K562 (cell line): ENCODE measurements around the gene CUEDC2. TPM values are rescaled to one million over a fixed set of nuclear protein-coding genes. Genes with fewer than 3 reads are reported as not detected.
A peak's percentile ranks its signal among the peaks of the same experiment; 100 is the strongest.

Experiments used
- ATAC-seq: fragments of 200-7000 bp; cut with Tn5 transposase; 3 replicates; pipeline ENCODE4 v1.9.1; 2020; ENCODE audit warnings: moderate library complexity
- BruUV-seq: library from RNA; stranded (reverse); fragments of 400-500 nt; replicated peaks from 2 replicates; lab custom pipeline; 2021; lab: Mats Ljungman, UMichigan
- CTCF ChIA-PET: fragments of 300-600 bp; formaldehyde crosslinking; extraction: SDS; loops from one replicate; lab custom pipeline; 2021; ENCODE audit warnings: low intra/inter-chr PET ratio; lab: Yijun Ruan, JAX
- POLR2A ChIA-PET: fragments of 300-600, 350-650 bp; sonication (Branson Sonifier 250); formaldehyde crosslinking; extraction: SDS; loops from one replicate; lab custom pipeline; 2021; ENCODE audit warnings: antibody characterized with exemption, inconsistent platforms; lab: Yijun Ruan, JAX
- DNase-seq, 4 experiments: peaks; one replicate each; pipeline versions ENCODE4 v3.0.0 to v3.0.0-alpha.2; 2011 to 2018; ENCODE audit warnings: low spot score in 3 of 4, mixed read lengths in 3 of 4; ENCODE audit errors: extremely low read depth in 1 of 4
- FAIRE-seq: peaks from 2 replicates; lab custom pipeline; 2011; peaks lifted over from hg19 to GRCh38; lab: Jason Lieb, UNC
- H2AFZ ChIP-seq: 2 replicates; pipeline ENCODE4 v1.6.0; 2011; ENCODE audit warnings: low read depth, low read length, control low read depth, inconsistent platforms
- H3K27ac ChIP-seq: fragments of 200-600 bp; 3 replicates; pipeline ENCODE4 v1.8.0; 2011; ENCODE audit warnings: low read depth, mild to moderate bottlenecking, control low read depth, inconsistent platforms, low read length, moderate library complexity, mixed read lengths; ENCODE audit errors: extremely low read depth
- H3K27me3 ChIP-seq, 2 experiments: fragments of 300-600 bp in 1 of 2; 2 replicates in 1 of 2; 3 replicates in 1 of 2; pipeline versions ENCODE4 v1.6.0 to v1.8.0; 2011; ENCODE audit warnings: inconsistent platforms in 2 of 2, low read length in 2 of 2, mild to moderate bottlenecking in 1 of 2, mixed read lengths in 1 of 2, moderate library complexity in 1 of 2; ENCODE audit not compliant: control insufficient read depth in 2 of 2, insufficient read depth in 2 of 2
- H3K36me3 ChIP-seq: fragments of 300-600 bp; 3 replicates; pipeline ENCODE4 v1.8.0; 2011; ENCODE audit warnings: mild to moderate bottlenecking, low read length, inconsistent platforms; ENCODE audit not compliant: control insufficient read depth, insufficient read depth
- H3K4me1 ChIP-seq, 2 experiments: fragments of 200-600 bp in 1 of 2; replicated peaks in 1 of 2; 2 replicates in 1 of 2; 3 replicates in 1 of 2; pipeline versions ENCODE4 v1.5.1 to v1.8.0; 2011; ENCODE audit warnings: inconsistent platforms in 2 of 2, low read length in 2 of 2, mild to moderate bottlenecking in 1 of 2, mixed read lengths in 1 of 2, moderate library complexity in 1 of 2; ENCODE audit not compliant: control insufficient read depth in 2 of 2, insufficient read depth in 2 of 2
- H3K4me2 ChIP-seq: 2 replicates; pipeline ENCODE4 v1.6.1; 2011; ENCODE audit warnings: low read length, control low read depth, inconsistent platforms, mixed read lengths; ENCODE audit not compliant: insufficient read depth
- H3K4me3 ChIP-seq: fragments of 200-600 bp; sonication (generic), shearing (Covaris generic); 2 replicates; pipeline ENCODE4 v1.5.1; 2016; ENCODE audit warnings: control low read depth, inconsistent platforms
- H3K79me2 ChIP-seq: fragments of 200-600 bp; 3 replicates; pipeline ENCODE4 v1.8.0; 2011; ENCODE audit warnings: low read length, inconsistent platforms; ENCODE audit not compliant: control insufficient read depth, insufficient read depth
- H3K9ac ChIP-seq, 2 experiments: 2 replicates each; pipeline versions ENCODE4 v1.6.0 to v1.6.1; 2011; ENCODE audit warnings: low read depth in 2 of 2, low read length in 2 of 2, control low read depth in 1 of 2, inconsistent platforms in 1 of 2, mild to moderate bottlenecking in 1 of 2, mixed read lengths in 1 of 2; ENCODE audit not compliant: insufficient read depth in 1 of 2
- H3K9me1 ChIP-seq: one replicate; pipeline ENCODE4 v1.6.0; 2011; ENCODE audit warnings: inconsistent platforms, mild to moderate bottlenecking, low read length, moderate library complexity; ENCODE audit not compliant: control insufficient read depth, insufficient read depth
- H3K9me3 ChIP-seq: replicated peaks from 2 replicates; pipeline ENCODE4 v1.5.1; 2011; ENCODE audit warnings: low read depth, low read length, inconsistent platforms; ENCODE audit not compliant: control insufficient read depth, insufficient read depth
- H4K20me1 ChIP-seq: replicated peaks from 2 replicates; pipeline ENCODE4 v1.6.1; 2011; ENCODE audit warnings: low read length, inconsistent platforms, mixed read lengths; ENCODE audit not compliant: control insufficient read depth, insufficient read depth
- ATF1 ChIP-seq, 2 experiments: fragments of 450-650 bp in 1 of 2; IDR thresholded peaks; 2 replicates each; pipeline ENCODE4 v1.6.1; 2016; ENCODE audit warnings: missing compliant biosample characterization in 1 of 2, missing genetic modification characterization in 1 of 2
- ATF7 ChIP-seq: fragments of 450-650 bp; IDR thresholded peaks from 2 replicates; pipeline ENCODE4 v1.7.1; 2014; ENCODE audit warnings: mild to moderate bottlenecking, moderate library complexity
- CREM ChIP-seq: IDR thresholded peaks from 2 replicates; pipeline ENCODE4 v1.6.1; 2014; ENCODE audit warnings: antibody characterized with exemption, low read depth
- HCFC1 ChIP-seq: IDR thresholded peaks from 2 replicates; pipeline ENCODE4 v1.6.1; 2012; ENCODE audit warnings: low read depth, low read length, improper control_type of control experiment
- JUNB ChIP-seq: fragments of 450-650 bp; formaldehyde crosslinking; conservative IDR thresholded peaks from 2 replicates; pipeline ENCODE4 v1.4.0; 2020; ENCODE audit warnings: mild to moderate bottlenecking
- KAT7 ChIP-seq: sonication (generic); formaldehyde crosslinking; IDR thresholded peaks from 2 replicates; pipeline ENCODE4 v1.8.0; 2022; ENCODE audit warnings: missing genetic modification reagents, mild to moderate bottlenecking, borderline replicate concordance
- MAZ ChIP-seq, 2 experiments: fragments of 450-650 bp in 1 of 2; sonication (generic) in 1 of 2; formaldehyde crosslinking; IDR thresholded peaks in 1 of 2; conservative IDR thresholded peaks in 1 of 2; 2 replicates each; pipeline versions ENCODE4 v1.4.0 to v1.5.0; 2020; ENCODE audit warnings: mild to moderate bottlenecking in 1 of 2, missing genetic modification reagents in 1 of 2
- MEIS2 ChIP-seq: fragments of 450-650 bp; IDR thresholded peaks from 2 replicates; pipeline ENCODE4 v1.6.1; 2014; ENCODE audit warnings: mild to moderate bottlenecking; ENCODE audit not compliant: partially characterized antibody
- POLR2G ChIP-seq: fragments of 200-400 bp; formaldehyde crosslinking; IDR thresholded peaks from 2 replicates; pipeline ENCODE4 v1.6.1; 2017; ENCODE audit warnings: low read depth, mild to moderate bottlenecking, antibody characterized with exemption, low read length, moderate library complexity
- RBFOX2 ChIP-seq: fragments of 200-400 bp; formaldehyde crosslinking; IDR thresholded peaks from 2 replicates; pipeline ENCODE4 v1.6.1; 2017; ENCODE audit warnings: low read depth, mild to moderate bottlenecking, low read length, moderate library complexity
- STAG1 ChIP-seq: sonication (generic); formaldehyde crosslinking; IDR thresholded peaks from 2 replicates; pipeline ENCODE4 v1.5.0; 2020; ENCODE audit warnings: missing genetic modification reagents, borderline replicate concordance
- ZKSCAN1 ChIP-seq: fragments of 150-350 bp; IDR thresholded peaks from 2 replicates; pipeline ENCODE4 v1.6.1; 2016; ENCODE audit warnings: low read depth, low read length
- ZNF224 ChIP-seq: sonication (generic); formaldehyde crosslinking; IDR thresholded peaks from 2 replicates; pipeline ENCODE4 v1.8.0; 2022; ENCODE audit warnings: mild to moderate bottlenecking, missing genetic modification reagents
- WGBS: fragments of 100-300 bp; shearing (Covaris generic); methylation state at CpG from one replicate; pipeline ENCODE4 v1.1.6; 2016; ENCODE audit warnings: low coverage, mixed read lengths; ENCODE audit not compliant: insufficient coverage; ENCODE audit errors: missing lambda C conversion rate; 5-methylcytosine and 5-hydroxymethylcytosine counted together
- in situ Hi-C: fragments of 300-500 bp; cut with MboI; formaldehyde crosslinking; loops from 4 replicates; pipeline ENCODE4 v1.15.0; 2018; ENCODE audit warnings: inconsistent platforms, mixed read lengths
- intact Hi-C: fragments of 100-400 bp; cut with micrococcal nuclease; formaldehyde crosslinking; loops from 2 replicates; pipeline ENCODE4 v1.14.2; 2022
- polyA plus RNA-seq, 8 experiments: library from polyadenylated mRNA; depleted of rRNA in 4 of 8; stranded (reverse) in 5 of 8; unstranded in 3 of 8; fragments of >200 nt; fragmentation: Nextera tagmentation in 2 of 8; fragmentation: Illumina TruSeq in 1 of 8; extraction: Ambion mirVana in 2 of 8; extraction: Trizol in 1 of 8; gene quantifications; 2 replicates each; pipeline versions ENCODE4 v1.2.1 to v1.2.3, GENCODE V29; 2011 to 2014; ENCODE audit warnings: inconsistent platforms in 1 of 8, missing spikeins in 1 of 8
- total RNA-seq, 7 experiments: library from RNA; depleted of rRNA in 6 of 7; stranded (reverse); fragments of >200 nt in 6 of 7; fragmentation: Illumina TruSeq in 2 of 7; extraction: Trizol in 2 of 7; gene quantifications; 2 replicates each; pipeline versions ENCODE4 v1.2.1 to v1.2.3, GENCODE V29; 2011 to 2021; ENCODE audit warnings: low replicate concordance in 1 of 7
- TF ChIP-seq, protein P1 (sequence below): sonication (generic); formaldehyde crosslinking; IDR thresholded peaks from 2 replicates; pipeline ENCODE4 v1.9.0; 2022; ENCODE audit warnings: mild to moderate bottlenecking, missing genetic modification reagents
- TF ChIP-seq, protein P2 (sequence below): sonication (generic); formaldehyde crosslinking; IDR thresholded peaks from 2 replicates; pipeline ENCODE4 v1.8.0; 2022; ENCODE audit warnings: missing genetic modification reagents, mild to moderate bottlenecking, moderate library complexity, borderline replicate concordance
- TF ChIP-seq, protein P3 (sequence below), 2 experiments: fragments of 450-650 bp; conservative IDR thresholded peaks; 2 replicates each; pipeline ENCODE4 v1.6.1; 2017; ENCODE audit warnings: mild to moderate bottlenecking in 2 of 2, moderate library complexity in 2 of 2

Gene CUEDC2
- total and polyA plus RNA-seq, 9 of the 15 experiments (the other 6 are each of a cell fraction or from before 2014, with no cell fraction given) = 8.5 to 48.9 (median 27.4) TPM

DNA sequence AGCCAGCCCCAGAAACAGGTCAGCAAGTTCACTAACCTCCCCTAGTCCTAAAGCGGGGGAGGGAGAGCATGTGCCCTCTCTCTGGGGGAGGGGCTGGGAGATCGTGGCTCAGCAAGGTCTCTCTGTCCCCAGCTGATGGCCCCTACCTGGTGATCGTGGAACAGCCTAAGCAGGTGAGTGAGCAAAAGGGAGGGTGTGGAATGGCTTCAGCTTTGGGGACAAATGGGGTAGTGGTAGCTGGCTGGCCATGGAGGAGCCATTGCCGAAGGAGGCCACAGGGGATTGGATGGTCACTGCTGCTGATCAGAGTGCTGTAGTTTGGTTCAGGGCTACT is 36.1 kb downstream of the CUEDC2 start (continued):
- TF ChIP-seq, protein P1, sequence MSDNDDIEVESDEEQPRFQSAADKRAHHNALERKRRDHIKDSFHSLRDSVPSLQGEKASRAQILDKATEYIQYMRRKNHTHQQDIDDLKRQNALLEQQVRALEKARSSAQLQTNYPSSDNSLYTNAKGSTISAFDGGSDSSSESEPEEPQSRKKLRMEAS (CRISPR knock-in tag) = peak; percentile 62; the same call in 1 of the 2 replicates
- TF ChIP-seq, all 486 proteins: peak for 8

DNA sequence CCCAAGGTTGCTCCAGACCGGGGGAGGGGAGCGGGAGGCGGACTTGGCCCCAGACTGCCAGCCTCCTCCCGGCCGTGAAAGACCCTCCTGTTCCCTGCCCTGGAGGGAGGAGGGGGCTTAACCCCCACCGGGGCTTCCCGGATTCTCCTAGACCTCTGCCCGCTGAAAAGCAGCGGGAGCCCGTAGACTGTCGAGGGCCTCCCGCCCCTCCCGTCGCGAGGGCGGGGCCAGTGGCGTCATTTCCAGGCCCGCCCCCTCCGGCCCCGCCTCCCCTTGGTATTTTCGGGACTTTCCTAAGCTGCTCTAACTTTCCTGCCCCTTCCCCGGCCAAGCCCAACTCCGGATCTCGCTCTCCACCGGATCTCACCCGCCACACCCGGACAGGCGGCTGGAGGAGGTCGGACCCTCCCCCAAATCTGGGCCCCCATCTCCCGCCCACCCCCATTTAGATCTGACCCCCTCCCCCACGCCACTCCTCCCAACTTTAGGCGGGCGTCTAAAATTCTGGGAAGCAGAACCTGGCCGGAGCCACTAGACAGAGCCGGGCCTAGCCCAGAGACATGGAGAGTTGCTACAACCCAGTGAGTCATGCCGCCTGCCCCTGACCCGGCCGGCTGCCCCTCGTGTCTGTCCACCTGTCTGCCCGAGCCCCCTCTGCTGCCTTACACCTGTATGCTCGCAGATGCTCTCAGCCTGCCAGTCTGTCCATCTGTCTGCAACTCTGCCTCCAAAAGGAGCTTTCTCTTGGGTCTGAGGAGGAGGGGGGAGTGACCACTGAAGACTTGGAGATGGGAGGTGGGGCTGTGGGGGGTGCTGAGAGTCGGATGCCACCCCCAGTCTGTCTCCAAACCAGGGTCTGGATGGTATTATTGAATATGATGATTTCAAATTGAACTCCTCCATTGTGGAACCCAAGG is 36.7 kb downstream of the CUEDC2 start, which contains the start of gene NFKB2:
Gene NFKB2, plus strand, starts transcription at position 306 of the 917 bp plus-strand sequence. Its CDS starts 255 bp downstream, at position 561.
- ChIA-PET POLR2A (interaction anchor here (0.5 to 1.9 kb wide), 5 partner anchors 10 to 210 kb away, joined by 3 to 6 read pairs (median 3); no protein-coding TSS in a partner anchor), CTCF (interaction anchor here (0.7 kb wide), 1 partner anchor 15 kb away, joined by 4 read pairs; no protein-coding TSS in a partner anchor)
- under 1% methylated on average over 17 of the region's 42 CpGs for WGBS
- in situ Hi-C loops (loop anchor here (25.0 kb wide), 1 partner anchor 192 kb away; no protein-coding TSS in a partner anchor), intact Hi-C loops (loop anchor here (1.0 to 5.0 kb wide), 2 partner anchors 26 to 228 kb away; no protein-coding TSS in a partner anchor)
- H3K4me2 ChIP-seq = peak within 1 kb of the TSS; percentile 99
- H3K9me3 ChIP-seq = no peaks in the 10 kb centered on the region
- ATAC-seq (peak; percentile 69), DNase-seq (peak; percentile 80 to 88 (median 84)), FAIRE-seq (peak; percentile 60)
- H3K79me2 ChIP-seq = peaks cover 7% of the 10 kb centered on the region; the same call in 1 of the 3 replicates
- no peaks in the 10 kb centered on the region for H3K9me1 ChIP-seq
- H2AFZ ChIP-seq = peak within 1 kb of the TSS; percentile 88
- BruUV-seq = no TSS peak
- no peaks in the 10 kb centered on the region for H3K27me3 ChIP-seq
- H3K36me3 ChIP-seq = peaks cover 16% of the 10 kb centered on the region; the same call in 1 of the 3 replicates
- H3K27ac ChIP-seq = peak within 1 kb of the TSS; percentile 70
- peak within 1 kb of the TSS; percentile 78 for H3K4me3 ChIP-seq
- peak within 1 kb of the TSS; percentile 65 to 92 for H3K9ac ChIP-seq
- H3K4me1 ChIP-seq = peaks cover 17 to 54% of the 10 kb centered on the region in 2 experiments; a peak in 4 of 5 replicates
- no peaks in the 10 kb centered on the region for H4K20me1 ChIP-seq
- TF ChIP-seq ZKSCAN1 (no peak), CREM (peak; percentile 87), JUNB (no peak), MEIS2 (no peak), MAZ (CRISPR knock-in tag; conservative IDR thresholded peaks at IDR 0.05 in 1 of 2, IDR thresholded peaks at IDR 0.05 in 1 of 2) (peak; percentile 98 to 100), RBFOX2 (peak; percentile 34), ZNF224 (CRISPR knock-in tag) (no peak), ATF7 (peak; percentile 55; the same call in 1 of the 2 replicates), ATF1 (CRISPR knock-in tag; IDR thresholded peaks at IDR 0.05) (no peak), ATF1 (tag; IDR thresholded peaks at IDR 0.05) (peak; percentile 70), HCFC1 (no peak), STAG1 (no peak), KAT7 (CRISPR knock-in tag) (no peak), POLR2G (peak; percentile 56)
- TF ChIP-seq, protein P2, sequence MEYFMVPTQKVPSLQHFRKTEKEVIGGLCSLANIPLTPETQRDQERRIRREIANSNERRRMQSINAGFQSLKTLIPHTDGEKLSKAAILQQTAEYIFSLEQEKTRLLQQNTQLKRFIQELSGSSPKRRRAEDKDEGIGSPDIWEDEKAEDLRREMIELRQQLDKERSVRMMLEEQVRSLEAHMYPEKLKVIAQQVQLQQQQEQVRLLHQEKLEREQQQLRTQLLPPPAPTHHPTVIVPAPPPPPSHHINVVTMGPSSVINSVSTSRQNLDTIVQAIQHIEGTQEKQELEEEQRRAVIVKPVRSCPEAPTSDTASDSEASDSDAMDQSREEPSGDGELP (CRISPR knock-in tag) = peak; percentile 39; the same call in 1 of the 2 replicates
- TF ChIP-seq, protein P3, sequence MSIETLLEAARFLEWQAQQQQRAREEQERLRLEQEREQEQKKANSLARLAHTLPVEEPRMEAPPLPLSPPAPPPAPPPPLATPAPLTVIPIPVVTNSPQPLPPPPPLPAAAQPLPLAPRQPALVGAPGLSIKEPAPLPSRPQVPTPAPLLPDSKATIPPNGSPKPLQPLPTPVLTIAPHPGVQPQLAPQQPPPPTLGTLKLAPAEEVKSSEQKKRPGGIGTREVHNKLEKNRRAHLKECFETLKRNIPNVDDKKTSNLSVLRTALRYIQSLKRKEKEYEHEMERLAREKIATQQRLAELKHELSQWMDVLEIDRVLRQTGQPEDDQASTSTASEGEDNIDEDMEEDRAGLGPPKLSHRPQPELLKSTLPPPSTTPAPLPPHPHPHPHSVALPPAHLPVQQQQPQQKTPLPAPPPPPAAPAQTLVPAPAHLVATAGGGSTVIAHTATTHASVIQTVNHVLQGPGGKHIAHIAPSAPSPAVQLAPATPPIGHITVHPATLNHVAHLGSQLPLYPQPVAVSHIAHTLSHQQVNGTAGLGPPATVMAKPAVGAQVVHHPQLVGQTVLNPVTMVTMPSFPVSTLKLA (conservative IDR thresholded peaks at IDR 0.05) = 0 out of 4 replicates have a peak, but pooled peaks of 1 of the 2 experiments have one; percentile 32
